Measurements from ENCODE around the gene CDC14A.

DNA sequence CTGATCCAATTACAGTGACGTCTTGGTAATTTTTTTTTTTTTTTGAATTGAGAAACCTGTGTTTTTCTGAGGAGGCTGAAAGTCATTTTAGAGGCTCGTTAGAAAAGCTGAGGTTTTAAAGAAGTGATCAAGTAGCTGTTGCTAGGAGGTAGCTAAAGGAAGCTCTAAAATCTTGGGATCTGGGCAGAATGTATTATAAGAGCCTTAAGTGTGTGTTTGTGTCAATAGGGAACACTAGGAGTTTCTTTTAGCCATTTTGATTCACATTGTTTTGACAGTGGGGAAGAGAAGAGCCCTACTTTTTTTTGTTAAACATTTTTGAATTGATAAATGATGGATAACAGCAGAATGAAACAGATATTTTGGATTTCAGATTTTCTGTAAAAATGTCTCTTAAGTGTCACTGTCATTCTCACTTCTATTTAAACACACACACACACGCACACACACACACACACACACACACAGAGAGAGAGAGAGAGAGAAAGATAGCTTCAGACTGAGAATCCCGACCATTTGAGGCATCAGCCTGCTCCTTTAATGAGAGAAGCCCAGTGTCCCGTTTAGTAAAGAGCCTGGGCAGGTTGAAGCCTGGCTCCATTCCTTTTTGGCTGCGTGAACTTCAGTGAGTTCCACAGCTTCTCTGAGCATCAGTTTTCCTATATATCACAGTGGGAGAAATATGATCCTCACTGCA, 106.5 kb downstream of the CDC14A start:
- TF ChIP-seq EZH2 (IDR thresholded peaks at IDR 0.05; ENCODE audit: low read length, missing control alignments), result no peak
- TF ChIP-seq, protein P1, sequence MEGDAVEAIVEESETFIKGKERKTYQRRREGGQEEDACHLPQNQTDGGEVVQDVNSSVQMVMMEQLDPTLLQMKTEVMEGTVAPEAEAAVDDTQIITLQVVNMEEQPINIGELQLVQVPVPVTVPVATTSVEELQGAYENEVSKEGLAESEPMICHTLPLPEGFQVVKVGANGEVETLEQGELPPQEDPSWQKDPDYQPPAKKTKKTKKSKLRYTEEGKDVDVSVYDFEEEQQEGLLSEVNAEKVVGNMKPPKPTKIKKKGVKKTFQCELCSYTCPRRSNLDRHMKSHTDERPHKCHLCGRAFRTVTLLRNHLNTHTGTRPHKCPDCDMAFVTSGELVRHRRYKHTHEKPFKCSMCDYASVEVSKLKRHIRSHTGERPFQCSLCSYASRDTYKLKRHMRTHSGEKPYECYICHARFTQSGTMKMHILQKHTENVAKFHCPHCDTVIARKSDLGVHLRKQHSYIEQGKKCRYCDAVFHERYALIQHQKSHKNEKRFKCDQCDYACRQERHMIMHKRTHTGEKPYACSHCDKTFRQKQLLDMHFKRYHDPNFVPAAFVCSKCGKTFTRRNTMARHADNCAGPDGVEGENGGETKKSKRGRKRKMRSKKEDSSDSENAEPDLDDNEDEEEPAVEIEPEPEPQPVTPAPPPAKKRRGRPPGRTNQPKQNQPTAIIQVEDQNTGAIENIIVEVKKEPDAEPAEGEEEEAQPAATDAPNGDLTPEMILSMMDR (conservative IDR thresholded peaks at IDR 0.05 in 1 of 2, IDR thresholded peaks at IDR 0.05 in 1 of 2; ENCODE audit: low read depth in 1 of 2, low read length in 2 of 2), result no peak

Measured in fibroblast of lung (primary cell).